Activated CD8-positive, alpha-beta T cell treated with anti-CD3 and anti-CD28 coated beads, Interleukin-2, amount 10 ng/mL, durations not matched to agents 7 days and 5 days (primary cell): Measurements from ENCODE around the gene IFFO2. TPM values are rescaled to one million over a fixed set of nuclear protein-coding genes. Genes with fewer than 3 reads are reported as not detected.

Experiments used
- ATAC-seq: fragments of 150-1000 bp; cut with Tn5 transposase; one replicate; pipeline ENCODE4 v1.10.0; 2021; ENCODE audit warnings: moderate library complexity
- CTCF ChIA-PET: fragments of 350-600 bp; sonication (Branson Sonifier 250); formaldehyde crosslinking; loops from one replicate; lab custom pipeline; 2021; ENCODE audit warnings: antibody characterized with exemption; lab: Charles Lee
- POLR2A ChIA-PET: fragments of 350-600 bp; sonication (Branson Sonifier 250); formaldehyde crosslinking; loops from one replicate; lab custom pipeline; 2021; ENCODE audit warnings: antibody characterized with exemption; lab: Charles Lee
- DNase-seq: peaks from one replicate; pipeline ENCODE4 v3.0.0-alpha.2; 2020
- H3K27ac Mint-ChIP-seq: one replicate; pipeline ENCODE4 v1.8.0; 2021; ENCODE audit warnings: mild to moderate bottlenecking, mixed read lengths
- H3K27me3 Mint-ChIP-seq: one replicate; pipeline ENCODE4 v1.8.0; 2021; ENCODE audit warnings: low read depth, mixed read lengths
- H3K36me3 Mint-ChIP-seq: one replicate; pipeline ENCODE4 v1.8.0; 2021; ENCODE audit warnings: low read depth, mixed read lengths
- H3K4me1 Mint-ChIP-seq: one replicate; pipeline ENCODE4 v1.8.0; 2021; ENCODE audit warnings: low read depth, mixed read lengths
- H3K4me3 Mint-ChIP-seq: one replicate; pipeline ENCODE4 v1.8.0; 2021; ENCODE audit warnings: mild to moderate bottlenecking, mixed read lengths
- H3K9me3 Mint-ChIP-seq: one replicate; pipeline ENCODE4 v1.8.0; 2022; ENCODE audit warnings: mixed read lengths; ENCODE audit not compliant: insufficient read depth
- microRNA-seq: library from miRNA; unstranded; fragments of <30 nt; microRNA quantifications from one replicate; pipeline ENCODE4 v1.2.0, GENCODE V29; 2022
- total RNA-seq, 2 experiments: library from RNA; stranded (reverse); gene quantifications; one replicate each; pipeline ENCODE4 v1.2.3, GENCODE V29; 2021

IFFO2 gene
- total RNA-seq, 2 experiments from 2014 or later = 7.2 to 8.2 TPM

GRCh38 chr1:18854331-18855025 lies 102.0 kb downstream of the IFFO2 start:
- no peaks in the 10 kb centered on the region for H3K36me3 Mint-ChIP-seq
- H3K27me3 Mint-ChIP-seq = peaks cover 5% of the 10 kb centered on the region
- ChIA-PET CTCF (no interaction called here), POLR2A (no interaction called here)
- no peak overlapping the region for H3K4me3 Mint-ChIP-seq
- DNase-seq = no peak
- ATAC-seq = no peak
- H3K9me3 Mint-ChIP-seq = no peaks in the 10 kb centered on the region
- no peaks in the 10 kb centered on the region for H3K4me1 Mint-ChIP-seq
- no peak overlapping the region for H3K27ac Mint-ChIP-seq

Small RNAs within 50 kb of the gene (microRNA-seq; reads per million reads assigned to microRNA genes)
- gene MIR1290 = not detected
- gene MIR4695 = not detected

Other genes starting within 250 kb of the IFFO2 start
- not detected for gene TAS1R2, start 97.0 kb downstream of the IFFO2 start, total RNA-seq
- 1 to 10 TPM; 4.2 to 4.3 TPM for gene ALDH4A1, start 54.1 kb downstream of the IFFO2 start, total RNA-seq